Fibroblast of skin of right biceps (primary cell): ENCODE results near the gene GLP2R.
"Not testable (repeated sequence)": the region's sequence is repeated elsewhere in the genome, so short reads cannot be mapped to it uniquely, and the experiment has no call there.

Source experiments
- DNase-seq: peaks from one replicate; pipeline ENCODE4 v3.0.0-alpha.2; 2013

GLP2R gene

GRCh38 chr17:9825641-9826150 is at the start of gene GLP2R:
TSS of gene GLP2R (plus strand) at chr17:9825924. CDS start at chr17:9826064, 140 bp downstream.
- DNase-seq, result no peak

DNA sequence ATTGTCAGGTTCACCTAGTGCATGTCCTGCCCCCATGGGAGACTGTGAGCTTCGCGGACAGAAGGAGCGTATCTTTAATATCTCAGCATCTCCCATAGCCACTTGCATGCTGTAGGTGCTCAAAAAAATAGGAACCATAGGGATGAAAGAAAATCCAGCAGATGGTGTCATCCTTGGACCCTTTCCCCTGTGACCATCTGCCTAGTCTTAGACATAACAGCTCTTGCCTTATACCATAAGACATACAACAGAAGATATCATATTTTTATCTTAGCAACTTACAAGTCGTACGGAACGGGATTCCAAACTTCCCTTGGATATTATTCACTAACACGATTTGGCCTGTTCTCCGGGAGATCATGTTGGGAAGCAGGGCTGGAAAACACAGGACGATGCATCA is 48.8 kb upstream of the GLP2R start:
- no peak for DNase-seq

- no peak for DNase-seq
Observed at GRCh38 chr17:9780552-9780951, 45.2 kb upstream of the GLP2R start.

DNA sequence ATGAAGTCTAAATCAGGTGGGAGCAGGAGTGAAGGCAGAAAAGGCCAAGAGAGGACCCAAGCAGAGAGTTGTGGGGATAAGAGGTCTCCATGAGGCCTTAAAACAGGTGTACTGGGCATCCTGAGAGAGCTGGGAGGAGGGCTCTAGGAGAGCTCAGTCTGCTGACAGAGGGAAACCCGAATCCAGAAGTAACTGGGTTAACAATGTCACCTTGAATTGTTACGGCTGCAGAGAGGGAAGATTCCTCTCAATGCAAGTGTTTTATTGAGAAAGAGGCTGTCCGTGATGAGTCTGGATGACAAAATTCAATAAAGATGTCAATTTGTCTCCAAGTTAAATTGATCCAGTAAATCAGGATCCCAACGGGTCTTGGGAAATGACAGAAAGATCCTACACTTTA is 42.7 kb upstream of the GLP2R start:
- DNase-seq, result no peak

DNA sequence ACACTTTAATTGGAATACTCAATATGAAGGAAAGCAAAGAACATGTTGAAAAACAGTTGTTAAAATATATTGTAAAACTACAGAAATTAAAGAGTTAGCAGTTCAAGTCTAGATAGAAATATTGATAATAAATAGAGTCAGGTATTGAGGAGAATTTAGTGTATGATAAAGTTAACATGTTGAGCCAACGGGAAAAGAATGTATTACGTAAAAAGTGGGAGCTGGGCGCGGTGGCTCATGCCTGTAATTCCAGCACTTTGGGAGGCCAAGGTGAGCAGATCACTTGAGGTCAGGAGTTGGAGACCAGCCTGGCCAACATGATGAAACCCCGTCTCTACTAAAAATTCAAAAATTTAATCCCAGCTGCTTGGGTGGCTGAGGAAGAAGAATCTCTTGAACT is 42.3 kb upstream of the GLP2R start:
- DNase-seq, result not testable (repeated sequence)

DNA sequence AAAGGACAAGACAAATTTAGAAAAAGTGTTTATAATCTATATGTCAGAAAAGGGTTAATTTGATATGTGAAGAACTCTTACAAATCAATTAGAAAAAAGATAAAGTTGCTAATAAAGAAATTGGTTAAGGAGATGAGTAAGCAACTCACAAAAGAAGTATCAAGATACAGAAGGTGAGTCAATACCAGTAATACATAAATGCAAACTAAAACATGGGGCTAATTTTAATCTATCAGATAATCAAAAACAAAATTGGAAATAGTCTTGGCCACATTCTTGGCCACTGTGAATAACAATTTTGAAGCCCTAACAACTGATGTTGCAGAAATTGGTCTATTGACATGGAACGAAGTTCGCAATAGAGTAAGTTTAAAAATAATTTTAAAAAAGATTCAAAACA is 41.2 kb upstream of the GLP2R start:
- no peak for DNase-seq

GRCh38 chr17:9788601-9789000 is 37.1 kb upstream of the GLP2R start:
- DNase-seq, result no peak

GRCh38 chr17:9790316-9790715 is 35.4 kb upstream of the GLP2R start:
- DNase-seq, result no peak

GRCh38 chr17:9790889-9791876 is 34.5 kb upstream of the GLP2R start, which contains the start of gene DHRS7C:
TSS of gene DHRS7C (minus strand) at chr17:9791592. CDS start at chr17:9791284, 308 bp downstream.
- DNase-seq, result no peak

GRCh38 chr17:9792181-9792840 is 33.4 kb upstream of the GLP2R start:
- DNase-seq, result no peak

GRCh38 chr17:9798008-9798407 is 27.7 kb upstream of the GLP2R start:
- DNase-seq, result no peak

- no peak for DNase-seq
Observed at GRCh38 chr17:9798724-9799123, 27.0 kb upstream of the GLP2R start.

DNA sequence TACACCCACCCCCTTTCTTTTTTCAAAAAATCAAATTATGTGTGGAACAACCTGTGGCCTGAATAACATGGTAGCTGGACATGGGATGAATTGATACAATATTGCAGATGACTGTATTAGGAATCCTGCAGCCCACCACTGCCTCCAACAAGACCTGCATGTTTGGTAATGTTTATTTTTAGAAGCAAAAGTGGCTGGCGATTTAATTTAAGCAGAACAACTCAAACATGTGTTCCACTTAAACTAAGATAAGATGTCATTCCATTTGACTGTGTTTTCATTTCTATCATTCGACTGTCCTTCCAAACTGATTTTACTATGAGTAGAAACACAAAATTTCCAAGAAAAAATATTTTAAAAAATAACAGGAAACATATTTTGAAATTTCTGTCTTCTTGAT is 24.2 kb upstream of the GLP2R start:
- no peak for DNase-seq

GRCh38 chr17:9802294-9802693 is 23.4 kb upstream of the GLP2R start:
- no peak for DNase-seq

DNA sequence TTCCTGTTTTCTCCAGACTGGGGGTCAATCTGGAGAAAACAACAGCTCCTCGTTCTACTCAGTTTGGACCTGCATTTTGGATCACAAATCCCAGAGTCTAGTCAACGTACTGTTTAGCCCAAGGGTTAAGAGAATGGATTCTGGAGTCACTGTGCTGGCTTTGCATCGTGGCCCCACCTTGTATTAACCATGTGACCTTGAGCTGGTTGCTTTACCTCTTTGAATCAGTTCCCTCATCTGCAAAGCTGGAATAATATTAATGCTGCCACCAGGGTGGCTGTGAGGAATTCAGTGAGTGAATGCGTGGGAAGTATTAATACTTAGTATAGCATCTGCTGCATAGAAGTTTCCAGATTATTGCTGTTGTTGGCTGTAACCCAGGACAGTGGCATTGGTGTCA is 23.0 kb upstream of the GLP2R start:
- DNase-seq, result no peak

DNA sequence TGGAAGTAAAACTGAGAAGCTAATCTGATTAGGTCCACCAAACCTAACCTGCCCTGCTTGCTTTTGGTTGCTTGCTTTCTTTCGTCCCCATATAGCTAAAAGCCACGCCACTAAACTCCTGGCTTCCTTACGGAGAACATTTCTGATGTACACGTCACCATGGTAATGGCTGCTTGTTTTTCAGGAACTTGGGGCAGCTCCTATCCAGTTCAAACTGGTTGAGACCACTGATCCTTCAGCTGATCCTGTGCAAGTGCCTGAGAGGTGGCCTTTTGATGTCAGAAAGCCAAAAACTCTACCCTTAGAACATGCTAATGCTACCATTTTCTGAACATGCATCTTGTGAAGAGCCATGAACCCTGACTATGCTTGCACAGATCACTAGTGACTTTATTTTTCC is 20.0 kb upstream of the GLP2R start:
- no peak for DNase-seq

DNA sequence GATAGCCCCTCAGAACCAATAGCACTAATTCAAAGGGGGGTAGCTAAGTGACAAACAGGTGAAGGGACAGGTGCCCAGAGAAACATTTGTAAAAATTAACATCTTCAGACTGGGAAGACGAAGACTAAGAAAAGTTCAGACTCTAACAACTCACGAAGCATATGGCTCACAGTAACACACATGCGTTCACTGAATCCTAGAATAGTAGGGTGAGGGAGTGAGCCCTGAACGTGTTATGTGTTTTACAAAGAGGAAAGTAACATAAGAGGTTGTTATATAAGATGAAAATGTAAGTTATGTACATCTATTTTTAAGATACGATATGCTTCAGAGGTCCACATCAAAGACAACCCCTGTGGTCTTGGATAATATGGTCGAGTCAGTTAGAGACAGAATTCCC is 19.0 kb upstream of the GLP2R start:
- no peak for DNase-seq

GRCh38 chr17:9809409-9809808 is 16.3 kb upstream of the GLP2R start:
- DNase-seq, result no peak

- DNase-seq, result no peak
Observed at GRCh38 chr17:9810100-9810949, 15.4 kb upstream of the GLP2R start.

DNA sequence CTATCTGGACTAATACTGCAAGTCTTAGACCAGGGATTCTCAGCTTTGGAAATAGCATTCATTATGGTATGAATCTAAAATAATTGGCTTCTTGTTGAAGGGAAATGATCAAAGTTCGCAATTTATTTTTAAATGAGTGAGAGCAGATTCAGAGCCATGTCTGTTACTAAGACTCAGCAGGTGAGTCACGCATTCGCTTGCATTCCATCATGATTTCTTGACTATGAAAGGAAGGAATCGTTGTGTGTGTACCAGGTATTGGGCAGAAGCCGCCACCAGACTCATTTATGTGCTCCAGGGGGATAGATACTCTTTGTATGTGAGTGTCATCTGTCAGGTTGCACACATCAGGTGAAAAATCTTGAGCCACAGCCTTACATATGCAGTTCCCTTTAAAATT is 14.6 kb upstream of the GLP2R start:
- DNase-seq, result no peak

DNA sequence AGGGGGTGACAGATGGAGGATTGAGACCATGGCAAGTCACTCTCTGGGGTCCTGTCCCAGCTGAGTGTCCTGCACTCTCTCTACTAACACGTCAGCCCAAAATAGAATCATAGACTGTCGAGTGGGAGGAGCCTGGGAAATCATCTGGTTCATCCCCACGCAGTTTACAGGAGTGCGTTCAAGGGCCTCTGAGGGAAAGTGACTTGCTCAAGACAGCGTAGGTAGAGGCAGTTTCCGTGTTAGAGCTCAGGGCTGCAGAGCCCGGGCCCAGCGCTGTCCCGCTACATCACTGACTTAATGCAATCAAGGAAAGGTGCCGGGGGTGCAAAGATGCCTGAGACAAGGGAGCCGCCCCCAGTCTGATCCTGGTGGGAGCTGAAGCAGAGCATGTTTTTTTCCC is 14.2 kb upstream of the GLP2R start:
- DNase-seq, result no peak

DNA sequence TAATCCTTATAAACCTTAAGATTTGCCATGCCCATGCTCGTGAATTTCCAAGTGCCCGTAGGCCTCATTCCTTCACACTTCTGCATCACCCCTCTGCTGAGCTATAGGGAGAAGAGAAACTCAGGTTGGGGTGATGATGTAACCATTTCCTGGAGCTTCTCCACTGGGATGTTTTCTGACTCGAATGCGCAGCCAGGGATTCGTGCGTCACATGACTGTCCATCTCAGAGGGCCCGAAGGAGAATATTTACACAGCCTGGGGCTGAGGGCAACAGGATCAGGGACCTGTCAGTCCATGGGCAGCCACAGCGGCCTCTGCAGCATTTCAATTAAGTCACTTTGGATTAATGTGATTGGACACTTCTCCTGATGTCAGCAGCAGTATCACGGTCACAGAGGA is 12.6 kb upstream of the GLP2R start:
- DNase-seq, result no peak
